ENCODE measurements around the gene SKIC8. TPM values are rescaled to one million over a fixed set of nuclear protein-coding genes. Genes with fewer than 3 reads are reported as not detected.

SKIC8 gene
- total and polyA plus RNA-seq, 3 donors from 2014 or later, result 82.3 to 135 (median 93.1) TPM

DNA sequence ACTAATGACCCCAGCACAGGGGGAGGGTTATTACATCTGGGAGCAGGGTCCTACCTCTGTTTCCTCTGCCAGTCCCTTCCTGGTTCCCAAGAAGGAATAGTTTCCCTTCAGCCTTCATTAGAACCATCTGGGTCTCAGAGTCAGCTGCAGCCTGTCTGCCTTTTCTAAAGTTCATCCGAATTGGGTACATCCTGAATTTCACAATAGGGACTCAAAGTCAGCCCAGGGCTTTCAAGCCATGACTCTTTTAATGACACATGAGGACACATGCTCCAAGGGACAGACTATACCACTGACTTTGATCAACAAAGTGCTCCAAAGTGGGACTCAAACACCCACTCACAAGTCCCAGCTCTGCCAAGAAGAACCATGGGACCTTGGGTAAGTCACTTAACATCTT is 28.1 kb upstream of the SKIC8 start:
- Histone ChIP-seq H3K27ac (no peak overlapping the region), H3K9me3 (no peaks in the 10 kb centered on the region), H3K4me3 (no peak overlapping the region), H3K36me3 (ENCODE audit: low read depth, missing control alignments) (no peaks in the 10 kb centered on the region), H3K27me3 (no peaks in the 10 kb centered on the region), H3K4me1 (no peaks in the 10 kb centered on the region)
- no peak for DNase-seq
- 52 to 80% methylated on average over 1 of the region's 1 CpG for WGBS, 2 donors
- no peak for TF ChIP-seq POLR2A (IDR thresholded peaks at IDR 0.05)
- TF ChIP-seq, protein P1, sequence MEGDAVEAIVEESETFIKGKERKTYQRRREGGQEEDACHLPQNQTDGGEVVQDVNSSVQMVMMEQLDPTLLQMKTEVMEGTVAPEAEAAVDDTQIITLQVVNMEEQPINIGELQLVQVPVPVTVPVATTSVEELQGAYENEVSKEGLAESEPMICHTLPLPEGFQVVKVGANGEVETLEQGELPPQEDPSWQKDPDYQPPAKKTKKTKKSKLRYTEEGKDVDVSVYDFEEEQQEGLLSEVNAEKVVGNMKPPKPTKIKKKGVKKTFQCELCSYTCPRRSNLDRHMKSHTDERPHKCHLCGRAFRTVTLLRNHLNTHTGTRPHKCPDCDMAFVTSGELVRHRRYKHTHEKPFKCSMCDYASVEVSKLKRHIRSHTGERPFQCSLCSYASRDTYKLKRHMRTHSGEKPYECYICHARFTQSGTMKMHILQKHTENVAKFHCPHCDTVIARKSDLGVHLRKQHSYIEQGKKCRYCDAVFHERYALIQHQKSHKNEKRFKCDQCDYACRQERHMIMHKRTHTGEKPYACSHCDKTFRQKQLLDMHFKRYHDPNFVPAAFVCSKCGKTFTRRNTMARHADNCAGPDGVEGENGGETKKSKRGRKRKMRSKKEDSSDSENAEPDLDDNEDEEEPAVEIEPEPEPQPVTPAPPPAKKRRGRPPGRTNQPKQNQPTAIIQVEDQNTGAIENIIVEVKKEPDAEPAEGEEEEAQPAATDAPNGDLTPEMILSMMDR (IDR thresholded peaks at IDR 0.05), result no peak
- intact Hi-C loops (cut with DNase I; ENCODE audit: low total_unique reads), result no loop called here

DNA sequence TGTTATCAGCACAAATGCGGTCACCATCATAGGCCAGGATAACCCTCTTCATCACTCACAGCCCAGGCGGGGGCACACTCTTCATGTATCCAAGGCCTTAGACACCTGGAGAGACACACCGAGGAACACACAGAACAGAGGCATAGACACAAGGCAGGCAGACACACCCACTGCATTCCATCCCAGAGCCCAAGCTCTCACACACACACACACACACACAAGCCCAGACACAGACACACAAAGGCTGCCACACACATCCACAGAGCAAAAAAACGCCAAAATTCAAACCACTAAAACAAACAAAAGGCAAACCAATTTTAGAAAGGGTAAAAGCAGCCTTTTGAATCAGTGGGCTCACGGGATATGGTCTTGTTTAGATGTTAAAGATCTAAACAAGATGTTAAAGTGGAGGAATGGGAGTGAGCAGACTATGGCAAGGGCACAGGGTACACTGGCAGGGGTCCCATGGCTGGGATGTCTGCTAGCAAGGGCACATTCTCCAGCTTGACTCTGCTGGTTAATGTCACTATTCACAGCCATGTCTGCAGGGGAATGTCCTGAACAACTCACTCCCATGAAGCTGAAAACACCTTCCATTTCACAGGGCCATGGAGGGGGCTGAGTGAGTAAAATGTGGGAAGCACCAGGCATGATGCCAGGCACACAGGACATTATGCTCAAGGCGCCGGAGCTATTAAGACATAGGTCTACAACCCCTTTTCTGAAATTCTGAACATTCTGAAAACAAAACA is 25.9 kb upstream of the SKIC8 start:
- WGBS, 2 donors, result 57 to 72% methylated on average over 7 of the region's 7 CpGs
- no peak for DNase-seq
- no peaks in the 10 kb centered on the region for H3K36me3 ChIP-seq (ENCODE audit: low read depth, missing control alignments)
- no peak for TF ChIP-seq POLR2A (IDR thresholded peaks at IDR 0.05)
- TF ChIP-seq, protein P1 (IDR thresholded peaks at IDR 0.05), result no peak
- H3K9me3 ChIP-seq, result no peaks in the 10 kb centered on the region
- no peaks in the 10 kb centered on the region for H3K4me1 ChIP-seq
- no peaks in the 10 kb centered on the region for H3K27me3 ChIP-seq
- H3K4me3 ChIP-seq, result no peak overlapping the region
- H3K27ac ChIP-seq, result no peak overlapping the region
- intact Hi-C loops (cut with DNase I; ENCODE audit: low total_unique reads), result no loop called here

DNA sequence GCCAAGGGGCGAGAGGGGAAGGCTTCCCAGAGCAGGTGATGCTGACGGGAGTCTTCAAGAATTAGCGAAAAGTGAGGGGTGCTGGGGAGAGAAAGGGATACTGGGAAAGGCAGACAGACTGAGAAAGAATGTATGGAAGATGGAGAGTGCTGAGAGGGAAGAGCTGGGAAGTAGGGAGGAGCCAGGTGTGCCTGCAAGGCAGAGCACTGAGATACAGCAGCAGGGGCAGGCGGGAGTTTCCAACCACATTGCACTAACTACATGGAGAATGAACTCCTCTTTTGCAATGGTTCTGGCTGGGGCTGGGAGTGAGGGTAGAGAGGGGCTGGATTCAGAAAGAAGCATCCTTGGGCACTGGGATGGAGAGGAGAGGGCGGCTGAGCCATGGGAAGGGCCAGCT is 24.7 kb upstream of the SKIC8 start:
- H3K4me1 ChIP-seq, result no peaks in the 10 kb centered on the region
- TF ChIP-seq, protein P1 (IDR thresholded peaks at IDR 0.05), result no peak
- TF ChIP-seq POLR2A (IDR thresholded peaks at IDR 0.05), result no peak
- no peak for DNase-seq
- WGBS, 2 donors, result 94 to 97% methylated on average over 5 of the region's 5 CpGs
- H3K27ac ChIP-seq, result no peak overlapping the region
- no peaks in the 10 kb centered on the region for H3K27me3 ChIP-seq
- no peak overlapping the region for H3K4me3 ChIP-seq
- no peaks in the 10 kb centered on the region for H3K9me3 ChIP-seq
- no peaks in the 10 kb centered on the region for H3K36me3 ChIP-seq (ENCODE audit: low read depth, missing control alignments)
- intact Hi-C loops (cut with DNase I; ENCODE audit: low total_unique reads), result no loop called here

DNA sequence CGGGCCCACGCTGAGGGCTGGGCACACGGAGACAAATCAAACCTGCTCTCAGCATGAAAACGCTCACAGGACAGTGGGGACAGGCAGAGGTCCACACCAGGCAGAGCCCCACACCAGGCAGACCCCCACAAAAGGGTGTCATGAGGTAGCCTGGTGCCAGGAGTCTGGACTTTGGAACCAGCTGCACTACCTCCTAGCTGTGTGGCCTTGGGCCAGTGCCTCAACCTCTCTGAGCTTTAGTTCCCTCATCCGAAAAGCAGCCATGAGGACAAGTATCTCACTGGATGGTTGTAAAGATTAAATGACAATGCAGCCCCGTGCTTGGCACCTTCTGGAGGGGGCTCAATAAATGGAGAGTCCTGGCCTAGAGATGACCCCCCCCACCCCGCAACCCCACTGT is 24.3 kb upstream of the SKIC8 start:
- Histone ChIP-seq H3K9me3 (no peaks in the 10 kb centered on the region), H3K27me3 (no peaks in the 10 kb centered on the region), H3K36me3 (ENCODE audit: low read depth, missing control alignments) (no peaks in the 10 kb centered on the region), H3K4me3 (no peak overlapping the region), H3K4me1 (no peaks in the 10 kb centered on the region), H3K27ac (no peak overlapping the region)
- DNase-seq, result no peak
- intact Hi-C loops (cut with DNase I; ENCODE audit: low total_unique reads), result no loop called here
- WGBS, 2 donors, result 81 to 94% methylated on average over 3 to 7 of the region's 7 CpGs
- no peak for TF ChIP-seq POLR2A (IDR thresholded peaks at IDR 0.05)
- TF ChIP-seq, protein P1 (IDR thresholded peaks at IDR 0.05), result no peak
